HAP-1 (cell line): ENCODE results near the gene MAST2.
"Not testable (repeated sequence)": the region's sequence is repeated elsewhere in the genome, so short reads cannot be mapped to it uniquely, and the experiment has no call there.

Source experiments
- DNase-seq, 2 experiments: peaks; one replicate each; pipeline ENCODE4 v3.0.0-alpha.2; 2016 to 2020; ENCODE audit warnings: low spot score in 2 of 2
- H3K27me3 ChIP-seq: fragments of 250-450 bp; sonication (Bioruptor Pico); 2 replicates; pipeline ENCODE4 v1.5.1; 2020; ENCODE audit warnings: low read depth, mild to moderate bottlenecking, moderate library complexity
- H3K36me3 ChIP-seq: fragments of 250-450 bp; sonication (Bioruptor Pico); replicated peaks from 2 replicates; pipeline ENCODE4 v1.5.1; 2020; ENCODE audit warnings: mild to moderate bottlenecking
- H3K4me1 ChIP-seq: fragments of 250-450 bp; sonication (Bioruptor Pico); 2 replicates; pipeline ENCODE4 v1.5.1; 2020; ENCODE audit warnings: mild to moderate bottlenecking
- H3K4me3 ChIP-seq: fragments of 250-450 bp; sonication (Bioruptor Pico); 2 replicates; pipeline ENCODE4 v1.5.1; 2020; ENCODE audit warnings: mild to moderate bottlenecking, moderate library complexity
- H3K9me3 ChIP-seq: fragments of 250-450 bp; sonication (Bioruptor Pico); 2 replicates; pipeline ENCODE4 v1.5.1; 2020; ENCODE audit warnings: mild to moderate bottlenecking, moderate library complexity
- in situ Hi-C: fragments of 300-500 bp; cut with MboI; formaldehyde crosslinking; loops from 3 replicates; pipeline ENCODE4 v1.14.3; 2020; ENCODE audit warnings: low sequenced_read_pairs, inconsistent platforms, mixed read lengths

The MAST2 gene

GRCh38 chr1:45929257-45929687 is 125.9 kb downstream of the MAST2 start:
- no peak for DNase-seq
- Histone ChIP-seq H3K36me3 (no peaks in the 10 kb centered on the region), H3K9me3 (no peaks in the 10 kb centered on the region), H3K4me3 (no peak overlapping the region), H3K4me1 (peaks cover 28% of the 10 kb centered on the region), H3K27me3 (no peaks in the 10 kb centered on the region)
- in situ Hi-C loops, result no loop called here

GRCh38 chr1:45930258-45931150 is 127.1 kb downstream of the MAST2 start:
- peaks cover 23% of the 10 kb centered on the region for H3K4me1 ChIP-seq
- no peaks in the 10 kb centered on the region for H3K36me3 ChIP-seq
- no peak overlapping the region for H3K4me3 ChIP-seq
- no peak for DNase-seq
- in situ Hi-C loops, result no loop called here
- H3K9me3 ChIP-seq, result no peaks in the 10 kb centered on the region
- H3K27me3 ChIP-seq, result no peaks in the 10 kb centered on the region

- DNase-seq, in situ Hi-C loops, H3K4me3 ChIP-seq, H3K9me3 ChIP-seq, H3K36me3 ChIP-seq, H3K4me1 ChIP-seq, H3K27me3 ChIP-seq: not testable (repeated sequence)
Measured at GRCh38 chr1:45932205-45932604, 128.8 kb downstream of the MAST2 start.

GRCh38 chr1:45934947-45935346 is 131.5 kb downstream of the MAST2 start:
- Histone ChIP-seq H3K36me3 (no peaks in the 10 kb centered on the region), H3K27me3 (no peaks in the 10 kb centered on the region), H3K9me3 (no peaks in the 10 kb centered on the region), H3K4me1 (no peaks in the 10 kb centered on the region), H3K4me3 (no peak overlapping the region)
- DNase-seq, result no peak
- in situ Hi-C loops, result no loop called here

GRCh38 chr1:45938029-45938428 is 134.6 kb downstream of the MAST2 start:
- Histone ChIP-seq H3K36me3 (no peaks in the 10 kb centered on the region), H3K27me3 (no peaks in the 10 kb centered on the region), H3K4me3 (no peak overlapping the region), H3K4me1 (peaks cover 2% of the 10 kb centered on the region; the same call in 1 of the 2 replicates), H3K9me3 (no peaks in the 10 kb centered on the region)
- DNase-seq, result no peak
- in situ Hi-C loops, result no loop called here

- Histone ChIP-seq H3K27me3 (no peaks in the 10 kb centered on the region), H3K4me1 (peaks cover 2% of the 10 kb centered on the region; the same call in 1 of the 2 replicates), H3K9me3 (peaks cover 2% of the 10 kb centered on the region; the same call in 1 of the 2 replicates), H3K36me3 (no peaks in the 10 kb centered on the region), H3K4me3 (no peak overlapping the region)
- in situ Hi-C loops, result no loop called here
- DNase-seq, result no peak
Measured at GRCh38 chr1:45942411-45942810, 139.0 kb downstream of the MAST2 start.

GRCh38 chr1:45943185-45943584 is 139.8 kb downstream of the MAST2 start:
- peaks cover 6% of the 10 kb centered on the region; the same call in 1 of the 2 replicates for H3K9me3 ChIP-seq
- no peak overlapping the region for H3K4me3 ChIP-seq
- peaks cover 2% of the 10 kb centered on the region; the same call in 1 of the 2 replicates for H3K4me1 ChIP-seq
- H3K27me3 ChIP-seq, result no peaks in the 10 kb centered on the region
- in situ Hi-C loops, result no loop called here
- no peaks in the 10 kb centered on the region for H3K36me3 ChIP-seq
- DNase-seq, result no peak

- in situ Hi-C loops, result no loop called here
- no peaks in the 10 kb centered on the region for H3K27me3 ChIP-seq
- H3K9me3 ChIP-seq, result peaks cover 6% of the 10 kb centered on the region; the same call in 1 of the 2 replicates
- peaks cover 2% of the 10 kb centered on the region; the same call in 1 of the 2 replicates for H3K4me1 ChIP-seq
- no peaks in the 10 kb centered on the region for H3K36me3 ChIP-seq
- DNase-seq, result no peak
- H3K4me3 ChIP-seq, result no peak overlapping the region
Measured at GRCh38 chr1:45945426-45945825, 142.0 kb downstream of the MAST2 start.

GRCh38 chr1:45949462-45949861 is 146.1 kb downstream of the MAST2 start:
- in situ Hi-C loops, H3K9me3 ChIP-seq, H3K4me1 ChIP-seq, H3K4me3 ChIP-seq, DNase-seq, H3K27me3 ChIP-seq, H3K36me3 ChIP-seq: not testable (repeated sequence)

- Histone ChIP-seq H3K4me3 (no peak overlapping the region), H3K36me3 (no peaks in the 10 kb centered on the region), H3K4me1 (no peaks in the 10 kb centered on the region; the same call in 1 of the 2 replicates), H3K27me3 (no peaks in the 10 kb centered on the region), H3K9me3 (peaks cover 6% of the 10 kb centered on the region; the same call in 1 of the 2 replicates)
- in situ Hi-C loops, result no loop called here
- DNase-seq, result no peak
Measured at GRCh38 chr1:45952072-45952471, 148.7 kb downstream of the MAST2 start.

GRCh38 chr1:45953934-45954847 is 150.8 kb downstream of the MAST2 start:
- no peak for DNase-seq
- in situ Hi-C loops, result no loop called here

GRCh38 chr1:45957684-45958083 is 154.3 kb downstream of the MAST2 start:
- in situ Hi-C loops, result no loop called here
- no peak overlapping the region for H3K4me3 ChIP-seq
- no peak for DNase-seq
- no peaks in the 10 kb centered on the region for H3K4me1 ChIP-seq
- no peaks in the 10 kb centered on the region; the same call in 1 of the 2 replicates for H3K9me3 ChIP-seq
- no peaks in the 10 kb centered on the region; the same call in 1 of the 2 replicates for H3K36me3 ChIP-seq
- no peaks in the 10 kb centered on the region for H3K27me3 ChIP-seq

More at GRCh38 chr1:45953934-45954847, 150.8 kb downstream of the MAST2 start:
- Histone ChIP-seq H3K9me3 (no peaks in the 10 kb centered on the region; the same call in 1 of the 2 replicates), H3K4me3 (no peak overlapping the region), H3K36me3 (no peaks in the 10 kb centered on the region), H3K27me3 (no peaks in the 10 kb centered on the region), H3K4me1 (no peaks in the 10 kb centered on the region; the same call in 1 of the 2 replicates)

- DNase-seq, result no peak
- Histone ChIP-seq H3K36me3 (no peaks in the 10 kb centered on the region; the same call in 1 of the 2 replicates), H3K27me3 (no peaks in the 10 kb centered on the region), H3K4me3 (no peak overlapping the region), H3K9me3 (no peaks in the 10 kb centered on the region; the same call in 1 of the 2 replicates), H3K4me1 (no peaks in the 10 kb centered on the region)
- in situ Hi-C loops, result no loop called here
Measured at GRCh38 chr1:45958317-45958716, 154.9 kb downstream of the MAST2 start.
